Chondrocyte (in vitro differentiated cells): Measurements from ENCODE around the gene ERG. TPM values are rescaled to one million over a fixed set of nuclear protein-coding genes. Genes with fewer than 3 reads are reported as not detected.

Source experiments
- DNase-seq: peaks from one replicate; pipeline ENCODE4 v3.0.0; 2021; ENCODE audit warnings: mixed read lengths, low spot score
- H3K27ac Mint-ChIP-seq: one replicate; pipeline ENCODE4 v1.8.0; 2021; ENCODE audit warnings: mild to moderate bottlenecking, moderate library complexity, mixed read lengths; ENCODE audit not compliant: unreplicated experiment
- H3K27me3 Mint-ChIP-seq: 2 replicates; pipeline ENCODE4 v1.8.0; 2021; ENCODE audit warnings: low read depth, mixed read lengths
- H3K36me3 Mint-ChIP-seq: 2 replicates; pipeline ENCODE4 v1.8.0; 2021; ENCODE audit warnings: low read depth, mixed read lengths
- H3K4me1 Mint-ChIP-seq: 2 replicates; pipeline ENCODE4 v1.8.0; 2021; ENCODE audit warnings: low read depth, mild to moderate bottlenecking, mixed read lengths
- H3K4me3 Mint-ChIP-seq: one replicate; pipeline ENCODE4 v1.8.0; 2021; ENCODE audit warnings: mild to moderate bottlenecking, moderate library complexity, mixed read lengths; ENCODE audit not compliant: unreplicated experiment
- H3K9me3 Mint-ChIP-seq: 2 replicates; pipeline ENCODE4 v1.8.0; 2021; ENCODE audit warnings: low read depth, mixed read lengths
- total RNA-seq: library from RNA; stranded (reverse); gene quantifications from 3 replicates; pipeline ENCODE4 v1.2.1, GENCODE V29; 2021
- TF ChIP-seq, protein P1 (sequence below): fragments of 200-600 bp; sonication (generic); IDR thresholded peaks from 2 replicates; pipeline ENCODE4 v1.5.0; 2021; ENCODE audit warnings: antibody characterized with exemption, mild to moderate bottlenecking, moderate library complexity

The ERG gene
- total RNA-seq, 1 donor from 2014 or later = 33.4 TPM

- no peaks in the 10 kb centered on the region for H3K27me3 Mint-ChIP-seq
- no peak for DNase-seq
- peaks cover 23% of the 10 kb centered on the region for H3K4me1 Mint-ChIP-seq
- H3K9me3 Mint-ChIP-seq = no peaks in the 10 kb centered on the region
- H3K36me3 Mint-ChIP-seq = no peaks in the 10 kb centered on the region
- TF ChIP-seq, protein P1, sequence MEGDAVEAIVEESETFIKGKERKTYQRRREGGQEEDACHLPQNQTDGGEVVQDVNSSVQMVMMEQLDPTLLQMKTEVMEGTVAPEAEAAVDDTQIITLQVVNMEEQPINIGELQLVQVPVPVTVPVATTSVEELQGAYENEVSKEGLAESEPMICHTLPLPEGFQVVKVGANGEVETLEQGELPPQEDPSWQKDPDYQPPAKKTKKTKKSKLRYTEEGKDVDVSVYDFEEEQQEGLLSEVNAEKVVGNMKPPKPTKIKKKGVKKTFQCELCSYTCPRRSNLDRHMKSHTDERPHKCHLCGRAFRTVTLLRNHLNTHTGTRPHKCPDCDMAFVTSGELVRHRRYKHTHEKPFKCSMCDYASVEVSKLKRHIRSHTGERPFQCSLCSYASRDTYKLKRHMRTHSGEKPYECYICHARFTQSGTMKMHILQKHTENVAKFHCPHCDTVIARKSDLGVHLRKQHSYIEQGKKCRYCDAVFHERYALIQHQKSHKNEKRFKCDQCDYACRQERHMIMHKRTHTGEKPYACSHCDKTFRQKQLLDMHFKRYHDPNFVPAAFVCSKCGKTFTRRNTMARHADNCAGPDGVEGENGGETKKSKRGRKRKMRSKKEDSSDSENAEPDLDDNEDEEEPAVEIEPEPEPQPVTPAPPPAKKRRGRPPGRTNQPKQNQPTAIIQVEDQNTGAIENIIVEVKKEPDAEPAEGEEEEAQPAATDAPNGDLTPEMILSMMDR = no peak
- no peak overlapping the region for H3K4me3 Mint-ChIP-seq
- H3K27ac Mint-ChIP-seq = no peak overlapping the region
Observed at GRCh38 chr21:38376693-38377092, 121.6 kb downstream of the ERG start.

- no peak for DNase-seq
- H3K27ac Mint-ChIP-seq = no peak overlapping the region
- H3K36me3 Mint-ChIP-seq = no peaks in the 10 kb centered on the region
- no peak overlapping the region for H3K4me3 Mint-ChIP-seq
- no peaks in the 10 kb centered on the region for H3K27me3 Mint-ChIP-seq
- no peaks in the 10 kb centered on the region for H3K9me3 Mint-ChIP-seq
- TF ChIP-seq, protein P1 = no peak
- peaks cover 22% of the 10 kb centered on the region for H3K4me1 Mint-ChIP-seq
Observed at GRCh38 chr21:38376235-38376634, 122.0 kb downstream of the ERG start.

GRCh38 chr21:38367646-38368045 lies 130.6 kb downstream of the ERG start:
- Mint-ChIP-seq H3K4me3 (no peak overlapping the region), H3K27me3 (no peaks in the 10 kb centered on the region)

DNA sequence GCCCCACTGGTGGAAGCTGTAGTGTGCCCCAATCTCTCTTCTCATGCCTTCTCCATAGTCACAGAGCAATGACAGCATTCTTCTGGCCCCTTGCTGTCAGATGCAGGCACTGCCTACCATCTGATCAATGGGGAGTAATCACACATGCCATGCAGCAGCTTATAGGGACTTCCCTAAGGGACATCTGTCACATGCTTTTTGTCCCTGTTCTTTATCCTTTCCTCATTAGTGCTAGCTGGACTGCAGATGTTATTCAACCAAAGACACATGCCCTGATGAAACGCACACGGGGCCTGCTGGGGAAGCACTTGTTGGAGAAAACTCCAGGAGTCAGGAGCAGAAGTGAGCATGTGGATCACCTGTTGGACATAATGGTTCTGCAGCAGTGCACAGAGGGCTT lies 132.8 kb downstream of the ERG start:
- Mint-ChIP-seq H3K9me3 (peaks cover 13% of the 10 kb centered on the region), H3K4me3 (no peak overlapping the region), H3K4me1 (no peaks in the 10 kb centered on the region), H3K36me3 (no peaks in the 10 kb centered on the region), H3K27ac (no peak overlapping the region), H3K27me3 (no peaks in the 10 kb centered on the region)
- TF ChIP-seq, protein P1 = no peak
- DNase-seq = no peak

More at GRCh38 chr21:38367646-38368045, 130.6 kb downstream of the ERG start:
- H3K36me3 Mint-ChIP-seq = no peaks in the 10 kb centered on the region
- no peak overlapping the region for H3K27ac Mint-ChIP-seq
- peaks cover 13% of the 10 kb centered on the region for H3K9me3 Mint-ChIP-seq
- DNase-seq = no peak
- no peaks in the 10 kb centered on the region for H3K4me1 Mint-ChIP-seq
- TF ChIP-seq, protein P1 = no peak

GRCh38 chr21:38363693-38364092 lies 134.6 kb downstream of the ERG start:
- Mint-ChIP-seq H3K4me3 (no peak overlapping the region), H3K4me1 (no peaks in the 10 kb centered on the region), H3K36me3 (no peaks in the 10 kb centered on the region), H3K9me3 (peaks cover 7% of the 10 kb centered on the region), H3K27me3 (no peaks in the 10 kb centered on the region), H3K27ac (no peak overlapping the region)
- DNase-seq = no peak
- TF ChIP-seq, protein P1 = no peak
